Measurements from ENCODE around the gene MACROH2A2. TPM values are rescaled to one million over a fixed set of nuclear protein-coding genes. Genes with fewer than 3 reads are reported as not detected.
A peak's percentile ranks its signal among the peaks of the same experiment; 100 is the strongest.

Gene MACROH2A2
- total and polyA plus RNA-seq, 2 of the 13 experiments (the other 11 are each of a cell fraction or from before 2014, with no cell fraction given) = 9.8 to 43.1 TPM

DNA sequence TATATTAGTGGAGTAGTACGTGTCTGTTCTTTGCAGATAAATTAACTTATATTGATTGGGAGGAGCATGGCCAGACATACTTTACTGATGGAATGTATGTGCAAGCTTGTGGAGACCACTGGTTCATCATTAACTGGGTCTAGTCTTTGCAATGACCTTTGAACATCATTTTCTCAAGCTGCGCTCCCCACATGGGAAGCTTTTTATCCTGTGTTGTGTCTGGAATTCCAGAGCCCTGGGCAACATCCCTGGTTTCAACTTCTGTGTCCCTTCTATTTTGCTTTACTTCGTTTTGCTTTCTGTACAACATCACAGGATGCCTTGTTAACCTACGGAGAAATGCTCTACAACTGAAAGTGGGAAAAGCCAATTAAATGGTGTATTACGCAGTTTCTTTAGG is 38.3 kb downstream of the MACROH2A2 start (continued):
- TF ChIP-seq ZNF609 (CRISPR knock-in tag; IDR thresholded peaks at IDR 0.05; ENCODE audit: borderline replicate concordance) (peak; percentile 60; the same call in 1 of the 2 replicates), ZNF761 (CRISPR knock-in tag; conservative IDR thresholded peaks at IDR 0.05) (no peak), HNRNPUL1 (IDR thresholded peaks at IDR 0.05; ENCODE audit: low read depth, low read length) (no peak), MLLT10 (CRISPR knock-in tag; IDR thresholded peaks at IDR 0.05) (no peak), HMG20B (CRISPR knock-in tag; conservative IDR thresholded peaks at IDR 0.05) (peak; percentile 27; the same call in 1 of the 2 replicates), ZNF800 (CRISPR knock-in tag; IDR thresholded peaks at IDR 0.05) (no peak), RFXAP (CRISPR knock-in tag; IDR thresholded peaks at IDR 0.05; ENCODE audit: borderline replicate concordance) (peak; percentile 48; the same call in 1 of the 2 replicates), KDM3A (CRISPR knock-in tag; IDR thresholded peaks at IDR 0.05; ENCODE audit: low read depth) (no peak), SP1 (IDR thresholded peaks at IDR 0.05) (no peak), SP1 (CRISPR knock-in tag; IDR thresholded peaks at IDR 0.05) (no peak), GZF1 (CRISPR knock-in tag; IDR thresholded peaks at IDR 0.05) (no peak), ATRX (CRISPR knock-in tag; IDR thresholded peaks at IDR 0.05; ENCODE audit: borderline replicate concordance) (no peak), ZNF776 (CRISPR knock-in tag; IDR thresholded peaks at IDR 0.05) (no peak), PITX1 (CRISPR knock-in tag; IDR thresholded peaks at IDR 0.05) (peak; percentile 57; the same call in 1 of the 2 replicates), ZFP36 (IDR thresholded peaks at IDR 0.05; ENCODE audit: borderline replicate concordance, low read depth, low read length, partially characterized antibody) (no peak), RCOR2 (CRISPR knock-in tag; IDR thresholded peaks at IDR 0.05) (no peak), MTA1 (CRISPR knock-in tag; IDR thresholded peaks at IDR 0.05; ENCODE audit: borderline replicate concordance) (no peak), ZNF501 (CRISPR knock-in tag; IDR thresholded peaks at IDR 0.05) (no peak), HOXA3 (CRISPR knock-in tag; IDR thresholded peaks at IDR 0.05) (peak; percentile 38; the same call in 1 of the 2 replicates), ATF6 (CRISPR knock-in tag; conservative IDR thresholded peaks at IDR 0.05) (no peak), NCOA2 (CRISPR knock-in tag; IDR thresholded peaks at IDR 0.05) (peak; percentile 88), MIER3 (CRISPR knock-in tag; IDR thresholded peaks at IDR 0.05; ENCODE audit: borderline replicate concordance) (peak; percentile 77; the same call in 1 of the 2 replicates)
- TF ChIP-seq, protein P1, sequence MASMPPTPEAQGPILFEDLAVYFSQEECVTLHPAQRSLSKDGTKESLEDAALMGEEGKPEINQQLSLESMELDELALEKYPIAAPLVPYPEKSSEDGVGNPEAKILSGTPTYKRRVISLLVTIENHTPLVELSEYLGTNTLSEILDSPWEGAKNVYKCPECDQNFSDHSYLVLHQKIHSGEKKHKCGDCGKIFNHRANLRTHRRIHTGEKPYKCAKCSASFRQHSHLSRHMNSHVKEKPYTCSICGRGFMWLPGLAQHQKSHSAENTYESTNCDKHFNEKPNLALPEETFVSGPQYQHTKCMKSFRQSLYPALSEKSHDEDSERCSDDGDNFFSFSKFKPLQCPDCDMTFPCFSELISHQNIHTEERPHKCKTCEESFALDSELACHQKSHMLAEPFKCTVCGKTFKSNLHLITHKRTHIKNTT (CRISPR knock-in tag; IDR thresholded peaks at IDR 0.05) = no peak
